NCI-H2227 treated with DMSO at 0.1 percent for 48 hours (cell line): Measurements from ENCODE around the gene ELOF1.
A peak's percentile ranks its signal among the peaks of the same experiment; 100 is the strongest.
"Not testable (repeated sequence)": the region's sequence is repeated elsewhere in the genome, so short reads cannot be mapped to it uniquely, and the experiment has no call there.

Source experiments
- DNase-seq: peaks from one replicate; lab custom pipeline; 2025; lab: John Stamatoyannopoulos, UW

Gene ELOF1

DNA sequence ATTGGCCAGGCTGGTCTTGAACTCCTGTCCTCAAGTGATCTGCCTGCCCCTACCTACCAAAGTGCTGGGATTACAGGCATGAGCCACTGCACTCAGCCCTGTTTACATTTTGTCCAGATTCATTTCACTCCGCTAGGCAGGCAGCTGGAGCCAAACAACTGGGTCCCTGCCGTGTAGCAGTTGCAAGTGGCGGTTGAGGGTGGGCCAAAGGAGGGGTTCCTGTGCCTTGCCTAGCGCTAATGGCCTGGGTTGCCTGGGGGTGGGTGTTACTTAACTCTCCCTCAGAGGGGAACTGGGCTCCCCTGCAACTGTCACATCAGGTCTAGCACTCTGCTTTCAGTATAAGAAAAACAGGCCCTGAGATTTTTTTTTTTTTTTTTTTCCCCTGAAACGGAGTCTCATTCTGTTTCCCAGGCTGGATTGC is 11.0 kb upstream of the ELOF1 start:
- DNase-seq, result no peak

- DNase-seq, result no peak
Measured at GRCh38 chr19:11566164-11566563, 7.1 kb upstream of the ELOF1 start.

- DNase-seq, result not testable (repeated sequence)
Measured at GRCh38 chr19:11565649-11565980, 6.6 kb upstream of the ELOF1 start.

DNA sequence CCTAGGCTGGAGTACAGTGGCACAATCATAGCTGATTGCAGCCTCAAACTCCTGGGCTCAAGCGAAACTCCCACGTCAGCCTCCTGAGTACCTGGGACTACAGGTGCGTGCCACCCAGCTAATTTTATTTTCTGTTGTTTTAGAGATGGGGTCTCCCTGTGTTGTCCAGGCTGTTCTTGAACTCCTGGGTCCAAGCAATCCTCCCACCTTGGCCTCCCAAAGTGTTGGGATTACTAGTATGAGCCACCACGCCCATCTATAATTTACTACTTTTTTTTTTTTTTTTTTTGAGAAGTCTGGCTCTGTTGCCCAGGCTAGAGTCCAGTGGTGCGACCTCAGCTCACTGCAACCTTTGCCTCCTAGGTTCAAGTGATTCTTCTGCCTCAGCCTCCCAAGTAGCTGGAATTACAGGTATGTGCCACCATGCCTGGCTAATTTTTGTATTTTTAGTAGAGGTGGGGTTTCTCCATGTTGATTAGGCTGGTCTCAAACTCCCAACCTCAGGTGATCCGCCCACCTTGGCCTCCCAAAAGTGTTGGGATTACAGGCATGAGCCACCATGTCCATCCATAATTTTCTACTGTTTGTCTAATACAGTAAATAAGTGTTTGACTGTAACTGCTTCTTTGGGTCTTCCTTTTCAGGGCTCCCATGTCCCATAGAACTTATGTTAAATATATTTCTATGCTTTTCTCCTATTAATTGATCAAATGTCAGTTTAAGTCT is 5.2 kb upstream of the ELOF1 start:
- not testable (repeated sequence) for DNase-seq

DNA sequence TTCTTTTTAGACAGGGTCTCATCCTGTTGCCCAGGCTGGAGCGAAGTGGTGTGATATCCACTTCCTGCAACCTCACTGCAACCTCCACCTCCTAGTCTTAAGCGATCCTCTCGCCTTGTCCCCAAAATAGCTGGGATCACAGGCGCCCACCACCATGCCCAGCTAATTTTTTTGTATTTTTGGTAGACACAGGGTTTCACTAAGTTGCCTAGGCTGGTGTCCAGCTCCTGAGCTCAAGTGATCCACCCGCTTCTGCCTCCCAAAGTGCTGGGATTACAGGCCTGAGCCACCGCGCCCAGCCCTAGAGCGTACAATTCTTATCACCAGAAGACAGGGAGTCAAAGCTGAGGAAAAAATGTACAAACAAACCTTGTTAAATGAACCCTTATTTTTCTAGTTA is 4.5 kb upstream of the ELOF1 start:
- no peak for DNase-seq

- DNase-seq, result peak; percentile 55
Measured at GRCh38 chr19:11560404-11561051, 1.5 kb upstream of the ELOF1 start.

DNA sequence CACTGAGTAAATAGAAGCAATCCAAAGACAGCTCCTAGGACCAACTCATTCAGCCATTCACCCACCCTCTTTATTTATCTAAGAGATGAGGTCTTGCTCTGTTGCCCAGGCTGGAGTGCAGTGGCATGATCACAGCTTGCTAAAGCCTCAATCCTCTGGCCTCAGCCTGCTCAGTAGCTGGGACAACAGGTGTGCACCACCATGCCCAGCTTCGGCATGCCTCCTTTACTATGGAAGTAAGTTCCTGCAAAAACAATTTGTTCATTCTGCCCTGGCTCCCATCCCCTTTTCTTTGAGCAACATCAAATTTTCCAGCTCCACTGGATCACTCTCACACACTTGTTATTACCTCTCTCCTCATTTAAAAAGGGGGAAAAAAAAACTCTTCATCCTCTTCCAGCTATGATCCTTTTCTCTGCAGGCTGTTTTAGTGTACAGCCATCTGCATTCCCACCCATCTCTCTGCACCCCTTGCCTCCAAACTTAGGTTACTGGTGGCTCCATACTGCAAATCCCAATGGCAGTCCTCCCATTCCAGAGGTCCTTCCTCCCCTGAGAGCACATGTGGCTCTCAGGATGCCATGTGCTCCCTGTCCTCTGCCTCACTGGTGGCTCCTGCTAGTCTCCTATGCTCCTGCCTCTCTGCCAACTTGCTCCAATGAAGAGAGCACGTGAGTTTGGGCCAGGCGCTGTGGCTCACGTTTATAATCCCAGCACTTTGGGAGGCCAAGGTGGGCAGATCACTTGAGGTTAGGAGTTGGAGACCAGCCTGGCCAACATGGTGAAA is 2.2 kb downstream of the ELOF1 start:
- no peak for DNase-seq

DNA sequence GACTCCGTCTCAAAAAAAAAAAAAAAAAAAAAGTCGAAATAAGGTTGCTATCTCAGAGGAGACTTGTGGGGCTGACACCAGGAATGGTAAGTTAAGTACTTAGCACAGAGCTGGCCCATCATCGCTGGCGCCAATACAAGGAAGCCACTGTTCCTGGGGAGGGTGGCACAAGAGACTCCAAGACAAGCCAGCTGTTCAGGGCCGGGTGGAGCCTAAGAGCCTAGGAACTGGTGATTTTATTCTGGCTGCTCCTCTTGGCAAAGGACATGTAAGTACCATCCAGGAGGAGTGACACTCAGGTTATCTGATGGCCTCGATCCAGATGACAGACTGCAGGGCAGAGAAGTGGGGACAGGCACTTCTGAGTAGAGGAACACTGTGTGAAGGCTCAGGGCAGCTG is 3.8 kb downstream of the ELOF1 start:
- DNase-seq, result no peak

- no peak for DNase-seq
Measured at GRCh38 chr19:11554160-11554559, 4.9 kb downstream of the ELOF1 start.

DNA sequence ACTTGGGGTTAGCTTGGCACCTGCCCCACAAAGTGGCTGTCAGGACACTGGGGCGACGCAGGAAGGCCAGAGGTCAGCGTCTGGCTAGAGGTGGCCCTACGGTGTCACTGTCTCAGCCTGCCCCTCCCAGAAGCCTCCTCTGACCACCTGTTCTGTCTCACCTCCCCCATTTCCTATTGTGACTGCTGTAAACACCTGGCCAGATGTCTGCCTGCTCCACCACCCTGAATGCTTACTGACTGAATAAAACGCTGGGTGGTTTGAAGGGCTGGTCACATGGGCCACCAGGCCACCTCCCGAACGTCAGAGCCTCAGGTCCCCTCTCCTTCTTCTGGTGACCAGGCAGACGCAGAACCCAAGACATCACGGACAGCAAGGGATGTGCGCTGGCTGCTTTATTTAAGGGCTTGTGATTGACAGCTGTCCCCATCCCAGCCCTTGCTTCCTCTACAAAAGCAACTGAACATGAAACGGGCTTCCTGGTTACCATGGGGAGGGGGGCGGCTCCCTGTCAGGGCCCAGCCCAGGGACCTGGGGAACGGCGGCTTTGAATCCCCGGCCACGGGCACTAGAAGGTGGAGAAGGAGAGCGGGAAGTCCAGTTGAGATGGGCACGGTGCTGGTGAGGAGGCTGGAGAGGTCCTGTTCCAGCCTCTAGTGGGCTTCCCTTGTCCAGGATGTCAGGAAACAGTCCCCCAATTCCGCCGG is 6.2 kb downstream of the ELOF1 start:
- no peak for DNase-seq

DNA sequence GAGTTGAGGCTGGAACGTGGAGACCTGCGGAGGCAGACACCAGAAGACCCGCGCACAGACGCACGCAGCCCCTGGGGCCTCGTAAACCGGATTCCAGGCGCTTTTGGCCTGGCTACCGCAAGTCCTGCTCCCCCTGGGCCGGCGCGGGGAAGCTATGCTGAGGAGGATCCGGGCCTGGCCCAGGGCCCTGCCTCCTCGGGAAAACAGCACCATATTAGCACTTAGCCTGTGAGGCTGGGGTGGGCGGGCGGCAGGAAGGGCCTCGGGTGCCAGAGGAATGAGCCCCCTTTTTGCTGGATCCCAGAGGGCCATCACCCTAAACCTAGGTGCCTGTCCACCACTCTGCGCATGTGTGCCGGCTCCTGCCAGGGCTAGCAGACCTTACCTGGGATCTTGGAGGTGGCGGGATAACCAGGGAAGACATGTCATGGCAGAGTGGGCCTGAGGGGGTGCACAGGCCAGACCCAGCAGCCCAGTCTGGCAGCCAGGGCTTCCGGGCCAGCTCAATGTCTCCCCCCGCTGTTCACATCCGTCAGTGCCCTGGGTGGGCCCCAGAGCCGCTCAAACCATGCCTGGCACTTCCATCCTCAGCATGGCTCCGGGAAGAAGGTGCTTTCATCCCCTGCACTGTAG is 7.3 kb downstream of the ELOF1 start:
- no peak for DNase-seq

DNA sequence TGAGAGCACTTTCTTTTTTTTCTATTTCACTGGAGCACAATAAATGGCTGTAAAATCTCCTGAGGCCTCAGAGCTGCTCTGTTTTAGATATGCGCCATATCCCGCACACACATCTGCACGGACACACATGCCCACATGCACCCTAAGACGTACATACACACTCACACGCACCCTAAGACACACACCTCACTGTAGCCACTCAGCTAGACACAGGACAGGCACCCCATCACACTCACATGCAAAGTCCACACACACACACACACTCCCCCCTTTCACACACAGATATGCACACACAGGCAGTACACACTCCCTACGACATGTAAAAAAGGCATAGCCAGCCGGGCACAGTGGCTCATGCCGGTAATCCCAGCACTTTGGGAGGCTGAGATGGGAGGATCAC is 8.8 kb downstream of the ELOF1 start:
- DNase-seq, result no peak

DNA sequence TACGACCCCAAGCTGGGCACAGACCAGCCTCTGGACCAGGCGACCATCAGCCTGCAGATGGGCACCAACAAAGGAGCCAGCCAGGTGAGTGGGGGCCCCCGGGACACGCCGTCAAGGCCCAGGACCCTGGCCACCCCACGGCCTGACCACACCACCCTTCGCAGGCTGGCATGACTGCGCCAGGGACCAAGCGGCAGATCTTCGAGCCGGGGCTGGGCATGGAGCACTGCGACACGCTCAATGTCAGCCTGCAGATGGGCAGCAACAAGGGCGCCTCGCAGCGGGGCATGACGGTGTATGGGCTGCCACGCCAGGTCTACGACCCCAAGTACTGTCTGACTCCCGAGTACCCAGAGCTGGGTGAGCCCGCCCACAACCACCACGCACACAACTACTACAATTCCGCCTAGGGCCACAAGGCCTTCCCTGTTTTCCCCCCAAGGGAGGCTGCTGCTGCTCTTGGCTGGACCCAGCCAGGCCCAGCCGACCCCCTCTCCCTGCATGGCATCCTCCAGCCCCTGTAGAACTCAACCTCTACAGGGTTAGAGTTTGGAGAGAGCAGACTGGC is 9.6 kb downstream of the ELOF1 start:
- DNase-seq, result no peak

- no peak for DNase-seq
Measured at GRCh38 chr19:11547929-11548700, 10.9 kb downstream of the ELOF1 start.

DNA sequence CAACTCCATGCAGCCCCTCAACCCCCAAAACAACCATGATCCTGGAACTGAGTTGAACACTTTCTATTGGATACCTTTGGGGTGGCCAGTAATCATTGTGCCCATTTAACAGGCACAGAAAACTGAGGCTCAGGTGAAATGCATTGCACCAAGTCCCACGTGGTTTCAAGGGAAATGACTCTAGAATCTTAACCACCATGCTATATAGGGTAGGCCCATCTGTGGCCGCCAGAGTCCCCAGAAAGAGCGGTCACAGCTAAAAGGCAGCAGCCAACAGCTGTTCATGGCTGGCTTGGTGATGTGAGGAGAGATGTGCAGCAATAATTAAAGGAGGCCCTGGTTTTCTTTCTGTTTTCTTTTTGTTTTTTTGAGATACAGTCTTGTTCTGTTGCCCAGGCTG is 17.8 kb downstream of the ELOF1 start:
- DNase-seq, result no peak

- DNase-seq, result no peak
Measured at GRCh38 chr19:11540645-11541044, 18.4 kb downstream of the ELOF1 start.

- no peak for DNase-seq
Measured at GRCh38 chr19:11539495-11540365, 19.3 kb downstream of the ELOF1 start.

DNA sequence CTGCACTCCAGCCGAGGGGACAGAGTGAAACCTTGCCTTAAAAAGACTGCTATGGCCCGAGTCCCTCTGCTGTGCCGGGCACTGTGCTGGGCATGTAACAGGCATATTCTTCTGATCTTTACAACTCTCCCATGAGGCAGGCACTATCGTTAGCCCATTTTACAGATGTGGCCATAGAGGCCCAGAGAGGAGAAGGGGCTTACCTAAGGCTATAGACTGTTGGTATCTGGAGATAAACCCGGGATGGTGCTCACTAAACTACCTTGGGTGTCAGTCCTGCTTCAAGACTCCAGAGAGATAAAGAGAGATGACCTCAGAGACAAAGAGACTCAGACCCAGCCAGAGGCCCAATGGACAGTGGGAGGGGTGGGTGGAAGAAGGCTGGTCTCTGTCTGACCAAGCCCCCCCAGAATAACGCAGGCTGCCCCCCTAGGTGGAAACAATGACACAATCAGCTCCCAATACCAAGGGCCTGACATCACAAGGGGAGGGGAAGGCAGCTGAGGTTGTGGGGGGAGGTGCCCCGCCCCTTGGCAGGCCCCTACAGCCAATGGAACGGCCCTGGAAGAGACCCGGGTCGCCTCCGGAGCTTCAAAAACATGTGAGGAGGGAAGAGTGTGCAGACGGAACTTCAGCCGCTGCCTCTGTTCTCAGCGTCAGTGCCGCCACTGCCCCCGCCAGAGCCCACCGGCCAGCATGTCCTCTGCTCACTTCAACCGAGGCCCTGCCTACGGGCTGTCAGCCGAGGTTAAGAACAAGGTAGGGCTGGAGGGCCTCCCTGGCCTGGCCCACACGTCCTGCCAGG is 20.6 kb downstream of the ELOF1 start, which contains the start of gene CNN1:
TSS of gene CNN1 (plus strand) at position 620 of the 805 bp plus-strand sequence. CDS start at position 697, 77 bp downstream.
- no peak for DNase-seq
